CD4-positive, alpha-beta T cell treated with Interleukin-6 at 100 ng/mL for 8 hours (primary cell): ENCODE data around the gene ZNF200.

Source experiments
- DNase-seq: peaks from one replicate; pipeline ENCODE4 v3.0.0-alpha.2; 2020; ENCODE audit warnings: mixed read lengths, low spot score

The ZNF200 gene

GRCh38 chr16:3175157-3176093 is 59.5 kb downstream of the ZNF200 start:
- DNase-seq, result no peak

GRCh38 chr16:3174618-3175148 is 60.3 kb downstream of the ZNF200 start:
- DNase-seq, result no peak

- DNase-seq, result no peak
Observed at GRCh38 chr16:3173892-3174617, 60.9 kb downstream of the ZNF200 start.
